GM12892 (cell line): ENCODE measurements around the gene ZNF496. TPM values are rescaled to one million over a fixed set of nuclear protein-coding genes. Genes with fewer than 3 reads are reported as not detected.
A peak's percentile ranks its signal among the peaks of the same experiment; 100 is the strongest.
"Not testable (repeated sequence)": the region's sequence is repeated elsewhere in the genome, so short reads cannot be mapped to it uniquely, and the experiment has no call there.

Source experiments
- DNase-seq: peaks from one replicate; pipeline ENCODE4 v3.0.0; 2011; ENCODE audit not compliant: insufficient read length
- FAIRE-seq: peaks from 2 replicates; lab custom pipeline; 2011; peaks lifted over from hg19 to GRCh38; lab: Jason Lieb, UNC
- POLR2A ChIP-seq: IDR thresholded peaks from 2 replicates; pipeline ENCODE4 v1.6.1; 2011; ENCODE audit warnings: low read depth, low read length, control low read depth
- POLR2AphosphoS5 ChIP-seq: IDR thresholded peaks from 2 replicates; pipeline ENCODE4 v1.6.1; 2011; ENCODE audit warnings: low read depth, low read length, control low read depth
- TAF1 ChIP-seq: IDR thresholded peaks from 2 replicates; pipeline ENCODE4 v1.6.1; 2011; ENCODE audit warnings: low read depth, mild to moderate bottlenecking, control low read depth, low read length, borderline replicate concordance
- polyA plus RNA-seq: library from polyadenylated mRNA; unstranded; fragments of >200 nt; gene quantifications from one replicate; pipeline ENCODE4 v1.2.1, GENCODE V29; 2012; ENCODE audit warnings: missing spikeins, inconsistent platforms; ENCODE audit not compliant: missing spikeins

Gene ZNF496
- 8.6 TPM for polyA plus RNA-seq

- peak; percentile 65 for FAIRE-seq
- TF ChIP-seq POLR2A (peak; percentile 55; the same call in 1 of the 2 replicates), POLR2AphosphoS5 (no peak), TAF1 (peak; percentile 56)
- DNase-seq: peak; percentile 82
Observed at GRCh38 chr1:247331525-247332214, at the start of gene ZNF496. Gene ZNF496 (minus strand): TSS chr1:247331867. CDS start chr1:247329578, 2,289 bp downstream.

DNA sequence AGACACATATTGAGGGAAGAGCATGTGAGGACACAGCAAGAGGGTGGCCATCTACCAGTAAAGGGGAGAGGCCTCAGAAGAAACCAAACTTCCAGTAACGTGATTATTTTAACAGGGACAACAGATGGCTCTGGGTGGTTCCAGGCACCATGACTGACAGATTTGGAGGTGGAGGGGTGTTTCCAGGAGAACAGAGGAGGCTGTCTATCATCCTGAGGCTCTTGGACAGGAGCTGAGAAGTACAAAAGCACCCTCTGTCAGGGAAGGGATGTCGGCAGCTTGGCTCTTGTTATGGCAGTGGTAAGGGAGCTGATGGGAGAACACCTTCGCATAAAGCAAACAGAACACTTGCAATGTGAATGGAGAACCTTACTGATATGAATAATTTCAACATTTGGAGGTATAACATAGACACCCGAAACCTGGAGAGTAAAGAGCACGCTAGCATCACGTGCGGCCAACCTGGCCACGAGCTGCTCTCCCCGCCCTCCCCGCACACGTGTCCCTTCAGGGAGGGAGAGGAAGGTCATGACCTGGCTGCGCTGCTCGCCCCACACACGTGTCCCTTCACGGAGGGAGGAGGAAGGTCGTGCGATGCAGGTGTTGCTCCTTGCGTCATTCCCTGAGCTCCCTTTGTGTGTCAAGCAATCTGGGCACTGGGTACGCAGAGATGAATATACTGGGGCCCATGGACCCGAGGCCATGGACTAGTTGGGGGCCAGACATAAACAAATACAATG lies 46.8 kb upstream of the ZNF496 start:
- DNase-seq (no peak), FAIRE-seq (no peak)
- TF ChIP-seq TAF1: no peak
- no peak for TF ChIP-seq POLR2A
- TF ChIP-seq POLR2AphosphoS5: no peak

GRCh38 chr1:247377656-247378055 lies 46.0 kb upstream of the ZNF496 start:
- not testable (repeated sequence) for DNase-seq, FAIRE-seq

GRCh38 chr1:247376659-247377058 lies 45.0 kb upstream of the ZNF496 start:
- FAIRE-seq (no peak), DNase-seq (no peak)
- no peak for TF ChIP-seq POLR2A
- TF ChIP-seq TAF1: no peak
- no peak for TF ChIP-seq POLR2AphosphoS5

- TF ChIP-seq TAF1 (no peak), POLR2A (no peak), POLR2AphosphoS5 (no peak)
- DNase-seq (no peak), FAIRE-seq (no peak)
Observed at GRCh38 chr1:247375747-247376146, 44.1 kb upstream of the ZNF496 start.

- not testable (repeated sequence) for FAIRE-seq, DNase-seq
Observed at GRCh38 chr1:247374651-247375334, 43.1 kb upstream of the ZNF496 start.

DNA sequence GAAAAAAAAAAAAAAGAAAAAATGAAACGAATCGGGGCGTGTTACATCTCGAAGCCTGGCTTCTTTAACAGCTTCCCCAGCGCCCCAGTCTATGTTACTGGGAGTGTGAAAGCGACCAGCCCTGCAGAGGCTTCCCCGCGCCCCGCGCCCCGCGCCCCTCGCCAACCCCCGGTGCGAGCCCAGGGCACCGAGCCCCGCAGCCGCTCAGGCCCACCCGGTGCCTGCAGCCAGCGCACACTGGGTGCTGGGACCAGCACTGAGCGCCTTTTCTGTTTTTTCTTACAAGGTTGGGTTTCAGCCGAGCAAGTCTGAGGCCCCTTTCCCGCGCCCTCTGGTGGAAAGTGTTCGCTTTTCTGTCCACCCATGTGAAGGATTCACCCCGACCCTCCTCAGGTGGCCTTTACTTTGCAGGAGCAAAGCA lies 42.1 kb upstream of the ZNF496 start:
- DNase-seq (peak; percentile 34), FAIRE-seq (no peak)
- TF ChIP-seq POLR2AphosphoS5 (no peak), TAF1 (no peak), POLR2A (no peak)

GRCh38 chr1:247371801-247372259 lies 40.2 kb upstream of the ZNF496 start:
- TF ChIP-seq POLR2A: no peak
- no peak for TF ChIP-seq POLR2AphosphoS5
- TF ChIP-seq TAF1: no peak
- no peak for DNase-seq
- no peak for FAIRE-seq

DNA sequence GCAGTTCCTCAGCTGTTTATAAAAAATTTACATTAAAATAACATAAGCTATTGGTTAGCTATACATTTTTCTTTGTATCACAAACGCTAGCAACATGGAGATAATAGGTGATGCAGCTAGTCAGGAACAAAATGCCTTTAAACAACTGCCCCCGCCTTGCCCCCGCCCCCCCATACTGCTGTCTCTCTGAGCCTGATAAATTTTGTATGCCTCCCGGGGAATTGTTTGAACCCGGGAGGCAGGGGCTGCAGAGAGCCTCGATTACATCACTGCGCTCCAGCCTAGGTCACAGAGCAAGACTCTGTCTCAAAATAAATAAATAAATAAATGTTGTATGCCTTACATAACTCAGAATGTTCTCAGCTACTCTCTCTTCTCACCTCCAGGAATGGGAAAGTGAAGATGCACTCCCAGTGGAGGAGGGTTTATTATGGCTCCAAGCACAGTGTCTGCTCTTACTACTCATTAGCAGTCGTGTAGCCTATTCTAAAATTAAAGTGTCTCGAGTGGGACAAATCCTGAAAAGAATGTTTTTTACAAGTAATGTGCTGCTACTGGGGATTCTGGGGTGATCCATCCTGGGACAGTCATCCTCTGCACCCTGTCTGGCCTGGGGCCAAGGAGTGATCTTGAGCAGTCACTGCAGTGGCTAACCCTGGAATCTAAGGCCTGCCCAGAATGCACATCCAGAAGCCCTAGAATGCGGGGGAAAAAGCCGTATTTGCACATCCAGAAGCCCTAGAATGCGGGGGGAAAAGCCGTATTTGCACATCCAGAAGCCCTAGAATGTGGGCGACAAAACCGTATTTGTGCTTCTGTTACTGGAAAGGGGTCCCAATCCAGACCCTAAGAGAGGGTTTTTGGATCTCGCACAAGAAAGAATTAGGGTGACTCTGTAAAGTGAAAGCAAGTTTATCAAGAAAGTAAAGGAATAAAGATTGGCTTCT lies 39.4 kb upstream of the ZNF496 start:
- DNase-seq: no peak
- FAIRE-seq: no peak
- no peak for TF ChIP-seq TAF1
- no peak for TF ChIP-seq POLR2AphosphoS5
- no peak for TF ChIP-seq POLR2A

DNA sequence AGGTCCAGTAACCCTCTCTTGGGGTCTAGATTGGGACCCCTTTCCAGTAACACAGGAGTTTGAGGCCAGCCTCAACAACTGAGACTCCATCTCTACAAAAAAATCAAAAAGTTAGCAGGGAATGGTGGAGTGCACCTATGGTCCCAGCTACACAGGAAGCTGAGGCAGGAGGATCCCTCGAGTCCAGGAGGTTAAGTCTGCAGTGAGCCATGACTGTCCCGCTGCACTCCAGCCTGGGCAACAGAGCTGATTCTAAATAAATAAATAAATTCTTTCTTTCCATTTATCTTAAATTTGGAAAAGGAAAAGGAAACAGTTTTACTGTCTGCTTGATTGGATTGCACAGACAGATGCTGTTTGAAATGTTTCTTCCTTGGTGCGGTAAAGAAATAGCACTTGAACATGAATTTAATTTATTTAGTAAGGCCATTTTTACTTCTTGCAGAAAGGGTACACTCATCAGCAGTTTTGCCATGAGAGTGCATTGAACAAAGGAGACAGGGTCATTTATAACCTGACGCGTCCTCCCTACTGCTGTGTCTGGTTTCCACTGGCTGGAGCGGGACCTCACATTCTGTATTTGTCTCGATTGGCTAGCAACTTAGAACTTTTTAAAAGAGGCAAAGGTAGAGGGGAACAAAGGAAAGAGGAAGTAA lies 37.0 kb upstream of the ZNF496 start:
- FAIRE-seq: no peak
- no peak for DNase-seq
- no peak for TF ChIP-seq POLR2A
- no peak for TF ChIP-seq TAF1
- TF ChIP-seq POLR2AphosphoS5: no peak
